ENCODE results near the gene EFNA5.
A peak's percentile ranks its signal among the peaks of the same experiment; 100 is the strongest.

Gene EFNA5

GRCh38 chr5:107639990-107640389 lies 30.7 kb downstream of the EFNA5 start:
- DNase-seq (ENCODE audit: low spot score), result no peak

- no peak for DNase-seq (ENCODE audit: low spot score)
These were observed 34.2 kb downstream of the EFNA5 start for GRCh38 chr5:107636555-107636954.

- no peak for DNase-seq (ENCODE audit: low spot score)
These were observed 34.7 kb downstream of the EFNA5 start for GRCh38 chr5:107636068-107636467.

GRCh38 chr5:107634981-107635848 lies 35.5 kb downstream of the EFNA5 start:
- DNase-seq (ENCODE audit: low spot score), result no peak

GRCh38 chr5:107633171-107633901 lies 37.4 kb downstream of the EFNA5 start:
- peak; percentile 6 for DNase-seq (ENCODE audit: low spot score)

- no peak for DNase-seq (ENCODE audit: low spot score)
These were observed 38.9 kb downstream of the EFNA5 start for GRCh38 chr5:107631805-107632362.

GRCh38 chr5:107630184-107630583 lies 40.6 kb downstream of the EFNA5 start:
- DNase-seq (ENCODE audit: low spot score), result no peak

GRCh38 chr5:107624235-107624634 lies 46.5 kb downstream of the EFNA5 start:
- no peak for DNase-seq (ENCODE audit: low spot score)

- DNase-seq (ENCODE audit: low spot score), result no peak
These were observed 49.6 kb downstream of the EFNA5 start for GRCh38 chr5:107621089-107621488.

GRCh38 chr5:107619781-107620180 lies 51.0 kb downstream of the EFNA5 start:
- no peak for DNase-seq (ENCODE audit: low spot score)

GRCh38 chr5:107618242-107618641 lies 52.5 kb downstream of the EFNA5 start:
- DNase-seq (ENCODE audit: low spot score), result no peak

- no peak for DNase-seq (ENCODE audit: low spot score)
These were observed 53.7 kb downstream of the EFNA5 start for GRCh38 chr5:107617052-107617451.

GRCh38 chr5:107616213-107616612 lies 54.5 kb downstream of the EFNA5 start:
- no peak for DNase-seq (ENCODE audit: low spot score)

GRCh38 chr5:107615299-107615817 lies 55.4 kb downstream of the EFNA5 start:
- DNase-seq (ENCODE audit: low spot score), result no peak

- no peak for DNase-seq (ENCODE audit: low spot score)
These were observed 58.2 kb downstream of the EFNA5 start for GRCh38 chr5:107612541-107612940.

- DNase-seq (ENCODE audit: low spot score), result no peak
These were observed 59.9 kb downstream of the EFNA5 start for GRCh38 chr5:107610798-107611197.

- no peak for DNase-seq (ENCODE audit: low spot score)
These were observed 62.9 kb downstream of the EFNA5 start for GRCh38 chr5:107607671-107608345.

GRCh38 chr5:107607196-107607595 lies 63.5 kb downstream of the EFNA5 start:
- DNase-seq (ENCODE audit: low spot score), result no peak

GRCh38 chr5:107605596-107606125 lies 65.1 kb downstream of the EFNA5 start:
- DNase-seq (ENCODE audit: low spot score), result no peak

GRCh38 chr5:107604990-107605389 lies 65.7 kb downstream of the EFNA5 start:
- no peak for DNase-seq (ENCODE audit: low spot score)

- DNase-seq (ENCODE audit: low spot score), result no peak
These were observed 66.4 kb downstream of the EFNA5 start for GRCh38 chr5:107604146-107604910.
